Astrocyte (in vitro differentiated cells and primary cell): ENCODE measurements around the gene SYVN1. TPM values are rescaled to one million over a fixed set of nuclear protein-coding genes. Genes with fewer than 3 reads are reported as not detected.

Source experiments
- DNase-seq: peaks from one replicate; pipeline ENCODE4 v3.0.0-alpha.2; 2010; ENCODE audit warnings: low read depth
- FAIRE-seq: peaks from 2 replicates; lab custom pipeline; 2011; peaks lifted over from hg19 to GRCh38; lab: Jason Lieb, UNC
- H2AFZ ChIP-seq: 2 replicates; pipeline ENCODE4 v1.6.0; 2012; ENCODE audit warnings: low read depth, low read length, inconsistent platforms
- H3K27ac ChIP-seq: 2 replicates; pipeline ENCODE4 v1.5.1; 2011; ENCODE audit warnings: low read depth, low read length, inconsistent platforms
- H3K27me3 ChIP-seq: 2 replicates; pipeline ENCODE4 v1.6.0; 2011; ENCODE audit warnings: low read length, inconsistent platforms; ENCODE audit not compliant: insufficient read depth
- H3K36me3 ChIP-seq: 2 replicates; pipeline ENCODE4 v1.5.1; 2011; ENCODE audit warnings: low read length, inconsistent platforms; ENCODE audit not compliant: insufficient read depth
- H3K4me1 ChIP-seq: 2 replicates; pipeline ENCODE4 v1.5.1; 2011; ENCODE audit warnings: low read length, inconsistent platforms; ENCODE audit not compliant: insufficient read depth
- H3K4me2 ChIP-seq: 2 replicates; pipeline ENCODE4 v1.6.0; 2012; ENCODE audit warnings: low read length, inconsistent platforms
- H3K4me3 ChIP-seq: 2 replicates; pipeline ENCODE4 v1.5.1; 2011; ENCODE audit warnings: low read depth, mild to moderate bottlenecking, low read length, inconsistent platforms; ENCODE audit not compliant: insufficient read depth
- H3K79me2 ChIP-seq: 2 replicates; pipeline ENCODE4 v1.6.0; 2012; ENCODE audit warnings: mild to moderate bottlenecking, low read length, inconsistent platforms; ENCODE audit not compliant: insufficient read depth
- H3K9ac ChIP-seq: 2 replicates; pipeline ENCODE4 v1.6.0; 2012; ENCODE audit warnings: mild to moderate bottlenecking, low read length, inconsistent platforms
- H3K9me3 ChIP-seq: 2 replicates; pipeline ENCODE4 v1.5.1; 2012; ENCODE audit warnings: low read depth, mild to moderate bottlenecking, low read length, inconsistent platforms; ENCODE audit not compliant: insufficient read depth
- H4K20me1 ChIP-seq: 2 replicates; pipeline ENCODE4 v1.6.0; 2012; ENCODE audit warnings: low read length, inconsistent platforms; ENCODE audit not compliant: insufficient read depth
- H3K27ac Mint-ChIP-seq: one replicate; pipeline ENCODE4 v1.8.0; 2021; ENCODE audit warnings: mild to moderate bottlenecking, mixed read lengths; ENCODE audit not compliant: unreplicated experiment
- H3K27me3 Mint-ChIP-seq: one replicate; pipeline ENCODE4 v1.8.0; 2021; ENCODE audit warnings: low read depth, mixed read lengths; ENCODE audit not compliant: unreplicated experiment
- H3K36me3 Mint-ChIP-seq: one replicate; pipeline ENCODE4 v1.8.0; 2021; ENCODE audit warnings: low read depth, mixed read lengths; ENCODE audit not compliant: unreplicated experiment
- H3K4me1 Mint-ChIP-seq: one replicate; pipeline ENCODE4 v1.8.0; 2021; ENCODE audit warnings: low read depth, mixed read lengths; ENCODE audit not compliant: unreplicated experiment
- H3K4me3 Mint-ChIP-seq: one replicate; pipeline ENCODE4 v1.8.0; 2021; ENCODE audit warnings: mild to moderate bottlenecking, moderate library complexity, mixed read lengths; ENCODE audit not compliant: unreplicated experiment
- H3K9me3 Mint-ChIP-seq: one replicate; pipeline ENCODE4 v1.8.0; 2021; ENCODE audit warnings: mild to moderate bottlenecking, mixed read lengths; ENCODE audit not compliant: unreplicated experiment
- EZH2 ChIP-seq: IDR thresholded peaks from 2 replicates; pipeline ENCODE4 v1.6.1; 2012; ENCODE audit warnings: mild to moderate bottlenecking, low read length, inconsistent platforms; ENCODE audit not compliant: insufficient read depth
- total RNA-seq: library from RNA; stranded (reverse); gene quantifications from 2 replicates; pipeline ENCODE4 v1.2.1, GENCODE V29; 2021
- TF ChIP-seq, protein P1 (sequence below): IDR thresholded peaks from 2 replicates; pipeline ENCODE4 v1.5.1; 2011; ENCODE audit warnings: low read depth, mild to moderate bottlenecking, inconsistent platforms, low read length, moderate library complexity; ENCODE audit not compliant: insufficient read depth

SYVN1 gene
- total RNA-seq, 1 donor from 2014 or later = 43.0 TPM

DNA sequence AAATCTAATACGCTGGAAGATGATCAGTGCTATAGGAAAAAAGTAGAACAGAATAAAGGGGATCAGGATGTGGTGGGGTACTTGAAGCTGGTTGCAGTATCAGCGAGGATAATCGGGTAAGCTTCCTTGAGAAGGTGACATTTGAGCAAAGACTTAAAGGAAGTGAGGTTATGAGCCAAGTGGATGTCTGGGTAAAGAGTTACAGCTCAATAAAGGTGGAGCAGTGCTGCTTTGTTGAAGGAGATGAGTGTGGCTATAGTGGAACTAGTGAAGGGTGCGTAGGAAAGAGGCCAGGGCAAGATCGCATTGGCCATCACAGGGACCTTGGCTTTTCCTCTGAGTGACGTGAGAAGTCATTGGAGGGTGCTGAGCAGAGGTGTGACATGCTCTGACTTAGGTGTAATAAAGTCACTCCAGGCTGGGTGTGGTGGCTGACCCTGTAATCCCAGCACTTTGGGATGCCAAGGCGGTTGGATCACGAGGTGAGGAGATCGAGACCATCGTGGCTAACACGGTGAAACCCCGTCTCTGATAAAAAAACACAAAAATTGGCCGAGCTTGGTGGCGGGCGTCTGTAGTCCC is 2.3 kb upstream of the SYVN1 start:
- no peaks in the 10 kb centered on the region for H3K9me3 ChIP-seq
- H3K9me3 Mint-ChIP-seq = no peaks in the 10 kb centered on the region
- H3K4me1 Mint-ChIP-seq = peaks cover 8% of the 10 kb centered on the region
- H3K4me2 ChIP-seq = no peak overlapping the region
- peaks cover 3% of the 10 kb centered on the region for H3K36me3 ChIP-seq
- FAIRE-seq (no peak), DNase-seq (no peak)
- H3K27ac ChIP-seq = no peak overlapping the region
- H4K20me1 ChIP-seq = peaks cover 24% of the 10 kb centered on the region
- H3K79me2 ChIP-seq = peaks cover 30% of the 10 kb centered on the region
- H3K4me3 ChIP-seq = no peak overlapping the region
- TF ChIP-seq, protein P1, sequence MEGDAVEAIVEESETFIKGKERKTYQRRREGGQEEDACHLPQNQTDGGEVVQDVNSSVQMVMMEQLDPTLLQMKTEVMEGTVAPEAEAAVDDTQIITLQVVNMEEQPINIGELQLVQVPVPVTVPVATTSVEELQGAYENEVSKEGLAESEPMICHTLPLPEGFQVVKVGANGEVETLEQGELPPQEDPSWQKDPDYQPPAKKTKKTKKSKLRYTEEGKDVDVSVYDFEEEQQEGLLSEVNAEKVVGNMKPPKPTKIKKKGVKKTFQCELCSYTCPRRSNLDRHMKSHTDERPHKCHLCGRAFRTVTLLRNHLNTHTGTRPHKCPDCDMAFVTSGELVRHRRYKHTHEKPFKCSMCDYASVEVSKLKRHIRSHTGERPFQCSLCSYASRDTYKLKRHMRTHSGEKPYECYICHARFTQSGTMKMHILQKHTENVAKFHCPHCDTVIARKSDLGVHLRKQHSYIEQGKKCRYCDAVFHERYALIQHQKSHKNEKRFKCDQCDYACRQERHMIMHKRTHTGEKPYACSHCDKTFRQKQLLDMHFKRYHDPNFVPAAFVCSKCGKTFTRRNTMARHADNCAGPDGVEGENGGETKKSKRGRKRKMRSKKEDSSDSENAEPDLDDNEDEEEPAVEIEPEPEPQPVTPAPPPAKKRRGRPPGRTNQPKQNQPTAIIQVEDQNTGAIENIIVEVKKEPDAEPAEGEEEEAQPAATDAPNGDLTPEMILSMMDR = no peak
- no peak for TF ChIP-seq EZH2
- H2AFZ ChIP-seq = no peak overlapping the region
- H3K4me1 ChIP-seq = peaks cover 13% of the 10 kb centered on the region
- H3K27ac Mint-ChIP-seq = no peak overlapping the region
- H3K27me3 ChIP-seq = peaks cover 7% of the 10 kb centered on the region
- H3K27me3 Mint-ChIP-seq = peaks cover 12% of the 10 kb centered on the region
- peaks cover 10% of the 10 kb centered on the region for H3K36me3 Mint-ChIP-seq
- H3K4me3 Mint-ChIP-seq = peak overlapping the region; percentile 58
- H3K9ac ChIP-seq = no peak overlapping the region

GRCh38 chr11:65135633-65136145 is 1.4 kb upstream of the SYVN1 start:
- Histone ChIP-seq H3K27me3 (peaks cover 2% of the 10 kb centered on the region), H3K4me2 (peak overlapping the region; percentile 98), H2AFZ (peak overlapping the region; percentile 80), H3K4me1 (peaks cover 13% of the 10 kb centered on the region), H3K79me2 (peaks cover 38% of the 10 kb centered on the region), H3K27ac (peak overlapping the region; percentile 99), H3K9me3 (no peaks in the 10 kb centered on the region), H3K36me3 (peaks cover 12% of the 10 kb centered on the region), H3K9ac (peak overlapping the region; percentile 98), H4K20me1 (peaks cover 33% of the 10 kb centered on the region), H3K4me3 (peak overlapping the region; percentile 88)
- no peak for DNase-seq
- Mint-ChIP-seq H3K4me3 (peak overlapping the region; percentile 99), H3K4me1 (peaks cover 8% of the 10 kb centered on the region), H3K9me3 (no peaks in the 10 kb centered on the region), H3K36me3 (peaks cover 14% of the 10 kb centered on the region), H3K27me3 (peaks cover 4% of the 10 kb centered on the region), H3K27ac (peak overlapping the region; percentile 75)
- TF ChIP-seq EZH2 = no peak
- TF ChIP-seq, protein P1 = no peak
- no peak for FAIRE-seq
